ENCODE results near the gene EEPD1. TPM values are rescaled to one million over a fixed set of nuclear protein-coding genes. Genes with fewer than 3 reads are reported as not detected.

The EEPD1 gene
- total RNA-seq, 1 experiment from 2014 or later: 5.0 TPM

DNA sequence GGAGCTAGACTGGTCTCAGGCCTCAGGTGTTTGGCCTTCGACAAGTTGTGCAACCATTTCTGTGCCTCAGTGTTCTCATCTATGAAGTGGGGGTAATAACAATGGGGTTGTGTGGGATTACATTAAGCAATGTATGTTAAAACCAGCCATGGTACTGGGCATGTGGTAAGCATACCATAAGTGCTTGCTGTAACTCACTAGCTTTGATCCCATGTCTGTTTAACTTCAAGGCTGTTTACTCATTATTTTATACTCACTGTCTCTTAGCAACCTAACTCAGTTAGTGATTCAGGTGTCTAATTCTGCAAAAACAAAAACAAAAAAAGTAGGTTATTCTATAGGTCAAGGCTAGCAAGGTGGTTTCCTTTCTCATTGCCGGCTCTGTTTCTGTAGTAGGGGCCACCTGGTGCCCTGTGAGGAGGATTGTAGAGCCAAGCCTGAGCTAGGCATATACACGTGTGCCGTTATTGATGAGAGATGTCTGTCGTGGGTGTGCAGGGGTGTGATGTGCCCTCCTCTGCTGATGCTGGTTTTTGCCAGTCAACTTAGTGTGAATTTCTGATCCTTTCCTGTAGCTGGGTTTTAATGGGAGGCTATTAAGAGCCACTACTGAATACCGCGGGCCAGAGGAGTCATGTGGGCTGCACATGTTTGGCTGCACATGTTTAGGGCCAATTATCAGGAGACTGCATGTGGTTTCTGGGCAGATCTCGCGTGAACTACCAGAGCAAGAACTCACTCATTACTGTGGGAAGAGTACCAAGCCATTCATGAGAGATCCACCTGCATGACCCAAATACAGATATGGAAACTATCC, 56.2 kb downstream of the EEPD1 start:
- Histone ChIP-seq H3K9me3 (ENCODE audit: control insufficient read depth, low read depth, low read length) (no peaks in the 10 kb centered on the region), H2BK5ac (ENCODE audit: insufficient read length, low read length) (no peak overlapping the region), H4K8ac (replicated peaks; ENCODE audit: insufficient read length, low read depth, low read length) (no peak overlapping the region), H3K23ac (ENCODE audit: insufficient read length, low read depth, low read length) (no peak overlapping the region), H3K23me2 (ENCODE audit: insufficient read length, low read depth, low read length, poor library complexity, severe bottlenecking) (no peaks in the 10 kb centered on the region), H2BK120ac (ENCODE audit: low read depth, low read length, poor library complexity, severe bottlenecking) (no peak overlapping the region), H3K79me1 (ENCODE audit: insufficient read depth, low read depth, low read length, poor library complexity, severe bottlenecking) (no peaks in the 10 kb centered on the region), H4K5ac (ENCODE audit: insufficient read length, low read depth, low read length) (no peak overlapping the region), H2BK12ac (ENCODE audit: insufficient read length, low read depth, low read length) (no peak overlapping the region), H3K79me2 (ENCODE audit: insufficient read depth, low read length) (no peaks in the 10 kb centered on the region), H4K91ac (ENCODE audit: insufficient read length, low read depth, low read length) (no peak overlapping the region), H2BK20ac (ENCODE audit: low read depth, low read length, poor library complexity, severe bottlenecking) (no peak overlapping the region), H3K27me3 (ENCODE audit: insufficient read depth, low read length) (no peaks in the 10 kb centered on the region), H3K9ac (ENCODE audit: extremely low read depth, insufficient read length, low read length) (no peak overlapping the region), H3K14ac (ENCODE audit: insufficient read depth, low read length) (no peak overlapping the region), H3K4me1 (ENCODE audit: insufficient read depth, low read length) (peaks cover 5% of the 10 kb centered on the region; the same call in 1 of the 2 replicates), H3K27ac (ENCODE audit: insufficient read length, low read depth, low read length) (no peak overlapping the region), H3K4me2 (ENCODE audit: insufficient read depth, insufficient read length, low read length) (no peak overlapping the region), H3T11ph (ENCODE audit: low read length) (no peak overlapping the region), H4K20me1 (ENCODE audit: control insufficient read depth, insufficient read depth, insufficient read length) (no peaks in the 10 kb centered on the region), H3K4ac (ENCODE audit: low read depth, low read length) (no peak overlapping the region), H3K18ac (ENCODE audit: insufficient read length, low read depth, low read length) (no peak overlapping the region), H2AFZ (ENCODE audit: low read length) (no peak overlapping the region), H3K56ac (ENCODE audit: insufficient read length, low read depth, low read length) (no peak overlapping the region), H2BK15ac (ENCODE audit: low read depth, low read length) (no peak overlapping the region), H2AK5ac (ENCODE audit: insufficient read length, low read length) (no peak overlapping the region)
- H3K27me3 Mint-ChIP-seq (ENCODE audit: low read depth): peaks cover 2% of the 10 kb centered on the region
- TF ChIP-seq, protein P1, sequence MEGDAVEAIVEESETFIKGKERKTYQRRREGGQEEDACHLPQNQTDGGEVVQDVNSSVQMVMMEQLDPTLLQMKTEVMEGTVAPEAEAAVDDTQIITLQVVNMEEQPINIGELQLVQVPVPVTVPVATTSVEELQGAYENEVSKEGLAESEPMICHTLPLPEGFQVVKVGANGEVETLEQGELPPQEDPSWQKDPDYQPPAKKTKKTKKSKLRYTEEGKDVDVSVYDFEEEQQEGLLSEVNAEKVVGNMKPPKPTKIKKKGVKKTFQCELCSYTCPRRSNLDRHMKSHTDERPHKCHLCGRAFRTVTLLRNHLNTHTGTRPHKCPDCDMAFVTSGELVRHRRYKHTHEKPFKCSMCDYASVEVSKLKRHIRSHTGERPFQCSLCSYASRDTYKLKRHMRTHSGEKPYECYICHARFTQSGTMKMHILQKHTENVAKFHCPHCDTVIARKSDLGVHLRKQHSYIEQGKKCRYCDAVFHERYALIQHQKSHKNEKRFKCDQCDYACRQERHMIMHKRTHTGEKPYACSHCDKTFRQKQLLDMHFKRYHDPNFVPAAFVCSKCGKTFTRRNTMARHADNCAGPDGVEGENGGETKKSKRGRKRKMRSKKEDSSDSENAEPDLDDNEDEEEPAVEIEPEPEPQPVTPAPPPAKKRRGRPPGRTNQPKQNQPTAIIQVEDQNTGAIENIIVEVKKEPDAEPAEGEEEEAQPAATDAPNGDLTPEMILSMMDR (conservative IDR thresholded peaks at IDR 0.05): no peak
- DNase-seq: no peak
- peaks cover 0 to 4% of the 10 kb centered on the region in 2 experiments; a peak in 3 of 5 replicates for H3K9me3 Mint-ChIP-seq
- WGBS (ENCODE audit: extremely low coverage, insufficient read length, low lambda C conversion rate): no CpG with 5 or more reads among the region's 9 CpGs
- H3K36me3 Mint-ChIP-seq (ENCODE audit: insufficient read depth in 1 of 3, low read depth in 3 of 3): peaks cover 0 to 10% (median 8%) of the 10 kb centered on the region in 3 experiments; a peak in 5 of 7 replicates
- peak overlapping the region in 1 of 3 experiments; percentile 28; a peak in 2 of 7 replicates for H3K27ac Mint-ChIP-seq
- peaks cover 31 to 38% of the 10 kb centered on the region in 2 experiments for H3K4me1 Mint-ChIP-seq
- no peak overlapping the region for H3K4me3 Mint-ChIP-seq

Data from H9 (cell line).